Transverse colon (tissue), 4 donors: ENCODE data around the gene FBXO42.

Experiments used
- POLR2A ChIP-seq: fragments of 450-650 bp; IDR thresholded peaks from one replicate; pipeline ENCODE4 v1.6.1; 2016; ENCODE audit warnings: antibody characterized with exemption, mild to moderate bottlenecking, moderate library complexity
- POLR2AphosphoS5 ChIP-seq, 3 donors: sonication (generic); formaldehyde crosslinking; IDR thresholded peaks; one replicate each; pipeline ENCODE4 v1.6.1; 2016; ENCODE audit warnings: antibody characterized with exemption in 3 of 3
- TF ChIP-seq, protein P1 (sequence below), 5 experiments: fragments of 200-600 bp in 3 of 5; fragments of 450-650 bp in 2 of 5; sonication (generic) in 3 of 5; IDR thresholded peaks; 1 replicate in 2 of 5; 2 replicates in 3 of 5; pipeline ENCODE4 v1.5.1; 2016 to 2017; ENCODE audit warnings: antibody characterized with exemption in 5 of 5, inconsistent platforms in 3 of 5, mild to moderate bottlenecking in 2 of 5, moderate library complexity in 1 of 5

DNA sequence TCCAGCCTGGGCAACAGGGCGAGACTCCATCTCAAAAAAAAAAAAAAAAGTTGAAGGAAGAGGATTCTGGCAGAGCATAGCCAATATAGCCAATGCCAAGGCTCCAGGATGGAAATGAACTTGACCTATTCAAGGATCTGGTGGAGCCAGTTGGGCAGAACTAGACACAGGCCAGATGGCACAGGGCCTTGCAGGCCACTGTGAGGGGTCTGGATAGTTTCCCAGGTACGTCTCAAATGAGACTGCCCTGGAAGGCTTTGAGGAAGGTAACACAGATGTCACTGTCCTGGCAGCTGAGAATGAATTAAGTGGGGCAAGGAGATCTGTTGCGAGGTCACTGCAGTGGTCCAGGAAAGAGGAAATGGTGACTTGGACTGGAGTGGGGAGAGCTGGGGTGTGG lies 127.8 kb downstream of the FBXO42 start:
- TF ChIP-seq, protein P1, sequence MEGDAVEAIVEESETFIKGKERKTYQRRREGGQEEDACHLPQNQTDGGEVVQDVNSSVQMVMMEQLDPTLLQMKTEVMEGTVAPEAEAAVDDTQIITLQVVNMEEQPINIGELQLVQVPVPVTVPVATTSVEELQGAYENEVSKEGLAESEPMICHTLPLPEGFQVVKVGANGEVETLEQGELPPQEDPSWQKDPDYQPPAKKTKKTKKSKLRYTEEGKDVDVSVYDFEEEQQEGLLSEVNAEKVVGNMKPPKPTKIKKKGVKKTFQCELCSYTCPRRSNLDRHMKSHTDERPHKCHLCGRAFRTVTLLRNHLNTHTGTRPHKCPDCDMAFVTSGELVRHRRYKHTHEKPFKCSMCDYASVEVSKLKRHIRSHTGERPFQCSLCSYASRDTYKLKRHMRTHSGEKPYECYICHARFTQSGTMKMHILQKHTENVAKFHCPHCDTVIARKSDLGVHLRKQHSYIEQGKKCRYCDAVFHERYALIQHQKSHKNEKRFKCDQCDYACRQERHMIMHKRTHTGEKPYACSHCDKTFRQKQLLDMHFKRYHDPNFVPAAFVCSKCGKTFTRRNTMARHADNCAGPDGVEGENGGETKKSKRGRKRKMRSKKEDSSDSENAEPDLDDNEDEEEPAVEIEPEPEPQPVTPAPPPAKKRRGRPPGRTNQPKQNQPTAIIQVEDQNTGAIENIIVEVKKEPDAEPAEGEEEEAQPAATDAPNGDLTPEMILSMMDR (IDR thresholded peaks at IDR 0.05) = no peak
- TF ChIP-seq POLR2AphosphoS5 (IDR thresholded peaks at IDR 0.05) (no peak), POLR2A (no peak)
